ENCODE data around the gene DPEP1.
"Not testable (repeated sequence)": the region's sequence is repeated elsewhere in the genome, so short reads cannot be mapped to it uniquely, and the experiment has no call there.

Gene DPEP1

GRCh38 chr16:89584768-89585549, 28.5 kb upstream of the DPEP1 start:
- TF ChIP-seq CTCF (IDR thresholded peaks at IDR 0.05; ENCODE audit: borderline replicate concordance, control extremely low read depth, extremely low read depth, insufficient read depth, missing control alignments): no peak
- in situ Hi-C loops (cut with MboI; ENCODE audit: low sequenced_read_pairs, unreplicated experiment): no loop called here
- DNase-seq (ENCODE audit: low spot score): no peak

GRCh38 chr16:89586218-89586617, 27.2 kb upstream of the DPEP1 start:
- DNase-seq (ENCODE audit: low spot score): no peak
- no peak for TF ChIP-seq CTCF (IDR thresholded peaks at IDR 0.05; ENCODE audit: borderline replicate concordance, control extremely low read depth, extremely low read depth, insufficient read depth, missing control alignments)
- in situ Hi-C loops (cut with MboI; ENCODE audit: low sequenced_read_pairs, unreplicated experiment): no loop called here

GRCh38 chr16:89586853-89587252, 26.6 kb upstream of the DPEP1 start:
- in situ Hi-C loops (cut with MboI; ENCODE audit: low sequenced_read_pairs, unreplicated experiment): no loop called here
- TF ChIP-seq CTCF (IDR thresholded peaks at IDR 0.05; ENCODE audit: borderline replicate concordance, control extremely low read depth, extremely low read depth, insufficient read depth, missing control alignments): no peak

GRCh38 chr16:89587676-89588075, 25.8 kb upstream of the DPEP1 start:
- DNase-seq (ENCODE audit: low spot score); in situ Hi-C loops (cut with MboI; ENCODE audit: low sequenced_read_pairs, unreplicated experiment): not testable (repeated sequence)

More at GRCh38 chr16:89586853-89587252, 26.6 kb upstream of the DPEP1 start:
- DNase-seq (ENCODE audit: low spot score): no peak

GRCh38 chr16:89588413-89589109, 24.9 kb upstream of the DPEP1 start:
- in situ Hi-C loops (cut with MboI; ENCODE audit: low sequenced_read_pairs, unreplicated experiment): no loop called here
- DNase-seq (ENCODE audit: low spot score): no peak
- no peak for TF ChIP-seq CTCF (IDR thresholded peaks at IDR 0.05; ENCODE audit: borderline replicate concordance, control extremely low read depth, extremely low read depth, insufficient read depth, missing control alignments)

GRCh38 chr16:89589241-89589926, 24.1 kb upstream of the DPEP1 start:
- in situ Hi-C loops (cut with MboI; ENCODE audit: low sequenced_read_pairs, unreplicated experiment): no loop called here
- TF ChIP-seq CTCF (IDR thresholded peaks at IDR 0.05; ENCODE audit: borderline replicate concordance, control extremely low read depth, extremely low read depth, insufficient read depth, missing control alignments): no peak
- no peak for DNase-seq (ENCODE audit: low spot score)

All from GM13976 (cell line).